Stimulated activated CD4-positive, alpha-beta T cell treated with anti-CD3 and anti-CD28 coated beads, Interleukin-15, amount 100 ng/mL, for 24 hours (primary cell): Measurements from ENCODE around the gene CMPK1.

Experiments used
- DNase-seq: peaks from one replicate; pipeline ENCODE4 v3.0.0-alpha.2; 2020

The CMPK1 gene

GRCh38 chr1:47424336-47424982 is 90.9 kb downstream of the CMPK1 start:
- no peak for DNase-seq
